ENCODE results near the gene TMEM131L.
"Not testable (repeated sequence)": the region's sequence is repeated elsewhere in the genome, so short reads cannot be mapped to it uniquely, and the experiment has no call there.

Gene TMEM131L

GRCh38 chr4:153556435-153556815 lies 90.3 kb downstream of the TMEM131L start:
- H3K27ac ChIP-seq (ENCODE audit: low read depth, low read length), result no peak overlapping the region
- no peak overlapping the region for H3K4ac ChIP-seq (ENCODE audit: low read depth, low read length)
- no peak overlapping the region for H4K8ac ChIP-seq (ENCODE audit: low read depth, low read length)
- no peak overlapping the region for H4K5ac ChIP-seq (ENCODE audit: low read length)
- H3K36me3 ChIP-seq (ENCODE audit: control insufficient read depth, insufficient read depth, low read length), result no peaks in the 10 kb centered on the region
- no peak overlapping the region for H2AK5ac ChIP-seq (ENCODE audit: low read length)
- H3K9ac ChIP-seq (ENCODE audit: low read length), result no peak overlapping the region
- no peak overlapping the region for H3K23ac ChIP-seq (ENCODE audit: low read length)
- no peak overlapping the region for H2BK15ac ChIP-seq (replicated peaks; ENCODE audit: low read depth)
- no peaks in the 10 kb centered on the region for H3K79me1 ChIP-seq (ENCODE audit: low read length)
- WGBS (ENCODE audit: extremely low coverage, insufficient coverage, low lambda C conversion rate), result no CpG with 5 or more reads among the region's 3 CpGs
- no peak for DNase-seq
- H3K79me2 ChIP-seq (ENCODE audit: control insufficient read depth, insufficient read depth, low read length), result no peaks in the 10 kb centered on the region
- no peaks in the 10 kb centered on the region for H3K27me3 ChIP-seq (ENCODE audit: insufficient read depth, low read length, poor library complexity)
- no peak overlapping the region for H3K56ac ChIP-seq (ENCODE audit: low read length)
- H3K4me1 ChIP-seq (ENCODE audit: control insufficient read depth, low read depth, low read length), result no peaks in the 10 kb centered on the region
- no peak overlapping the region for H3K4me2 ChIP-seq (ENCODE audit: low read length)
- H3K18ac ChIP-seq (ENCODE audit: low read length), result no peak overlapping the region
- no peak overlapping the region for H2BK120ac ChIP-seq (ENCODE audit: low read depth, low read length)
- H3K4me3 ChIP-seq (ENCODE audit: low read length), result no peak overlapping the region
- no peak overlapping the region for H2BK5ac ChIP-seq (ENCODE audit: low read length)

- no peaks in the 10 kb centered on the region for H3K27me3 ChIP-seq (ENCODE audit: insufficient read depth, low read length, poor library complexity)
- no peak overlapping the region for H2BK120ac ChIP-seq (ENCODE audit: low read depth, low read length)
- H3K56ac ChIP-seq (ENCODE audit: low read length), result no peak overlapping the region
- no peaks in the 10 kb centered on the region for H3K36me3 ChIP-seq (ENCODE audit: control insufficient read depth, insufficient read depth, low read length)
- H2BK15ac ChIP-seq (replicated peaks; ENCODE audit: low read depth), result no peak overlapping the region
- no peak overlapping the region for H4K5ac ChIP-seq (ENCODE audit: low read length)
- no peaks in the 10 kb centered on the region for H3K79me2 ChIP-seq (ENCODE audit: control insufficient read depth, insufficient read depth, low read length)
- H3K4me2 ChIP-seq (ENCODE audit: low read length), result no peak overlapping the region
- H3K4me3 ChIP-seq (ENCODE audit: low read length), result no peak overlapping the region
- H3K18ac ChIP-seq (ENCODE audit: low read length), result no peak overlapping the region
- no peak overlapping the region for H3K4ac ChIP-seq (ENCODE audit: low read depth, low read length)
- H3K9ac ChIP-seq (ENCODE audit: low read length), result no peak overlapping the region
- WGBS (ENCODE audit: extremely low coverage, insufficient coverage, low lambda C conversion rate), result no CpG with 5 or more reads among the region's 1 CpG
- H2BK5ac ChIP-seq (ENCODE audit: low read length), result no peak overlapping the region
- H3K79me1 ChIP-seq (ENCODE audit: low read length), result no peaks in the 10 kb centered on the region
- no peak overlapping the region for H2AK5ac ChIP-seq (ENCODE audit: low read length)
- no peak overlapping the region for H4K8ac ChIP-seq (ENCODE audit: low read depth, low read length)
- no peak for DNase-seq
- no peaks in the 10 kb centered on the region for H3K4me1 ChIP-seq (ENCODE audit: control insufficient read depth, low read depth, low read length)
- no peak overlapping the region for H3K23ac ChIP-seq (ENCODE audit: low read length)
- H3K27ac ChIP-seq (ENCODE audit: low read depth, low read length), result no peak overlapping the region
Observed at GRCh38 chr4:153560908-153561307, 94.7 kb downstream of the TMEM131L start.

- Histone ChIP-seq H3K23ac (ENCODE audit: low read length) (no peak overlapping the region), H3K18ac (ENCODE audit: low read length) (no peak overlapping the region), H3K56ac (ENCODE audit: low read length) (no peak overlapping the region), H4K8ac (ENCODE audit: low read depth, low read length) (no peak overlapping the region), H3K27ac (ENCODE audit: low read depth, low read length) (no peak overlapping the region), H3K4ac (ENCODE audit: low read depth, low read length) (no peak overlapping the region), H3K4me2 (ENCODE audit: low read length) (no peak overlapping the region), H4K5ac (ENCODE audit: low read length) (no peak overlapping the region), H2BK5ac (ENCODE audit: low read length) (no peak overlapping the region), H3K9ac (ENCODE audit: low read length) (no peak overlapping the region), H2AK5ac (ENCODE audit: low read length) (no peak overlapping the region), H3K79me2 (ENCODE audit: control insufficient read depth, insufficient read depth, low read length) (no peaks in the 10 kb centered on the region), H3K36me3 (ENCODE audit: control insufficient read depth, insufficient read depth, low read length) (no peaks in the 10 kb centered on the region), H2BK15ac (replicated peaks; ENCODE audit: low read depth) (no peak overlapping the region), H3K79me1 (ENCODE audit: low read length) (no peaks in the 10 kb centered on the region), H2BK120ac (ENCODE audit: low read depth, low read length) (no peak overlapping the region), H3K27me3 (ENCODE audit: insufficient read depth, low read length, poor library complexity) (no peaks in the 10 kb centered on the region), H3K4me1 (ENCODE audit: control insufficient read depth, low read depth, low read length) (no peaks in the 10 kb centered on the region), H3K4me3 (ENCODE audit: low read length) (no peak overlapping the region)
- peak; percentile 28 for DNase-seq
- WGBS (ENCODE audit: extremely low coverage, insufficient coverage, low lambda C conversion rate), result no CpG with 5 or more reads among the region's 7 CpGs
Observed at GRCh38 chr4:153564630-153565525, 98.7 kb downstream of the TMEM131L start.

- Histone ChIP-seq H3K36me3 (ENCODE audit: control insufficient read depth, insufficient read depth, low read length) (no peaks in the 10 kb centered on the region), H3K79me1 (ENCODE audit: low read length) (no peaks in the 10 kb centered on the region), H2BK5ac (ENCODE audit: low read length) (no peak overlapping the region), H3K4me1 (ENCODE audit: control insufficient read depth, low read depth, low read length) (no peaks in the 10 kb centered on the region), H3K18ac (ENCODE audit: low read length) (no peak overlapping the region), H3K27me3 (ENCODE audit: insufficient read depth, low read length, poor library complexity) (no peaks in the 10 kb centered on the region), H2AK5ac (ENCODE audit: low read length) (no peak overlapping the region), H3K4me3 (ENCODE audit: low read length) (no peak overlapping the region), H3K23ac (ENCODE audit: low read length) (no peak overlapping the region), H3K4ac (ENCODE audit: low read depth, low read length) (no peak overlapping the region), H3K4me2 (ENCODE audit: low read length) (no peak overlapping the region), H3K56ac (ENCODE audit: low read length) (no peak overlapping the region), H4K5ac (ENCODE audit: low read length) (no peak overlapping the region), H3K27ac (ENCODE audit: low read depth, low read length) (no peak overlapping the region), H2BK15ac (replicated peaks; ENCODE audit: low read depth) (no peak overlapping the region), H2BK120ac (ENCODE audit: low read depth, low read length) (no peak overlapping the region), H3K9ac (ENCODE audit: low read length) (no peak overlapping the region), H4K8ac (ENCODE audit: low read depth, low read length) (no peak overlapping the region), H3K79me2 (ENCODE audit: control insufficient read depth, insufficient read depth, low read length) (no peaks in the 10 kb centered on the region)
- no CpG with 5 or more reads among the region's 8 CpGs for WGBS (ENCODE audit: extremely low coverage, insufficient coverage, low lambda C conversion rate)
- DNase-seq, result no peak
Observed at GRCh38 chr4:153566631-153567150, 100.5 kb downstream of the TMEM131L start.

- not testable (repeated sequence) for H4K8ac ChIP-seq (ENCODE audit: low read depth, low read length); DNase-seq; H2AK5ac ChIP-seq (ENCODE audit: low read length); H3K4ac ChIP-seq (ENCODE audit: low read depth, low read length); H2BK15ac ChIP-seq (replicated peaks; ENCODE audit: low read depth); H3K4me1 ChIP-seq (ENCODE audit: control insufficient read depth, low read depth, low read length); H3K23ac ChIP-seq (ENCODE audit: low read length); H3K4me2 ChIP-seq (ENCODE audit: low read length); H3K79me1 ChIP-seq (ENCODE audit: low read length); H4K5ac ChIP-seq (ENCODE audit: low read length); H2BK5ac ChIP-seq (ENCODE audit: low read length); H3K4me3 ChIP-seq (ENCODE audit: low read length); H3K27ac ChIP-seq (ENCODE audit: low read depth, low read length); H3K27me3 ChIP-seq (ENCODE audit: insufficient read depth, low read length, poor library complexity); H3K36me3 ChIP-seq (ENCODE audit: control insufficient read depth, insufficient read depth, low read length); H3K9ac ChIP-seq (ENCODE audit: low read length); H3K79me2 ChIP-seq (ENCODE audit: control insufficient read depth, insufficient read depth, low read length); H3K56ac ChIP-seq (ENCODE audit: low read length); H3K18ac ChIP-seq (ENCODE audit: low read length); H2BK120ac ChIP-seq (ENCODE audit: low read depth, low read length)
- no CpG with 5 or more reads among the region's 3 CpGs for WGBS (ENCODE audit: extremely low coverage, insufficient coverage, low lambda C conversion rate)
Observed at GRCh38 chr4:153567660-153568059, 101.5 kb downstream of the TMEM131L start.

Measured in mesendoderm (in vitro differentiated cells).